Smooth muscle cell of the umbilical artery (primary cell): ENCODE results near the gene AQP7. TPM values are rescaled to one million over a fixed set of nuclear protein-coding genes. Genes with fewer than 3 reads are reported as not detected.

Source experiments
- total RNA-seq: library from RNA; depleted of rRNA; stranded (reverse); fragments of >200 nt; gene quantifications from 2 replicates; pipeline ENCODE4 v1.2.3, GENCODE V29; 2014

Gene AQP7
- not detected in 2 replicates for total RNA-seq

GRCh38 chr9:33402371-33402770, at the start of gene AQP7:
Gene AQP7 (minus strand): TSS chr9:33402568. CDS start chr9:33401262, 1,306 bp downstream.

GRCh38 chr9:33446946-33447798, 44.8 kb upstream of the AQP7 start, which contains the start of gene AQP3:
Gene AQP3 (minus strand): TSS chr9:33447593. CDS start chr9:33447530, 63 bp downstream.

Other genes starting within 250 kb of the AQP7 start
- gene B4GALT1, start 235.2 kb downstream of the AQP7 start, total RNA-seq: 115 and 124 TPM in 2 replicates
- gene SPINK4, start 162.4 kb downstream of the AQP7 start, total RNA-seq: not detected in 2 replicates
- 12.8 and 13.9 TPM in 2 replicates for gene BAG1, start 137.9 kb downstream of the AQP7 start, total RNA-seq
- 149 and 157 TPM in 2 replicates for gene CHMP5, start 137.5 kb downstream of the AQP7 start, total RNA-seq
- 22.0 and 32.8 TPM in 2 replicates for gene NFX1, start 112.1 kb downstream of the AQP7 start, total RNA-seq
- 0.42 and 0.59 TPM in 2 replicates for gene AQP3, start 45.0 kb upstream of the AQP7 start, total RNA-seq
- 28.5 and 56.2 TPM in 2 replicates for gene NOL6, start 71.4 kb upstream of the AQP7 start, total RNA-seq
- 6.4 and 35.6 TPM in 2 replicates for gene ANKRD18B, start 121.7 kb upstream of the AQP7 start, total RNA-seq